ENCODE measurements around the gene PLA2G1B.

PLA2G1B gene

GRCh38 chr12:120290609-120291305, 36.8 kb downstream of the PLA2G1B start:
- H3K4me3 ChIP-seq (ENCODE audit: low read depth in 1 of 2, low read length in 2 of 2), result peak overlapping the region in 1 of 2 experiments; percentile 42; a peak in 2 of 4 replicates
- peak overlapping the region; percentile 27 for H3K27ac ChIP-seq (ENCODE audit: low read length)
- DNase-seq (no peak), ATAC-seq (ENCODE audit: insufficient read depth, low read depth) (no peak)
- H4K20me1 ChIP-seq (ENCODE audit: insufficient read depth, low read length), result no peaks in the 10 kb centered on the region
- H3K36me3 ChIP-seq (ENCODE audit: insufficient read depth, low read length), result no peaks in the 10 kb centered on the region
- TF ChIP-seq EZH2 (IDR thresholded peaks at IDR 0.05; ENCODE audit: borderline replicate concordance, low read depth, low read length, severe bottlenecking), result no peak
- peak overlapping the region; percentile 58 for H3K4me2 ChIP-seq (ENCODE audit: insufficient read depth, low read length)
- H3K4me1 ChIP-seq (ENCODE audit: insufficient read depth, low read length), result peaks cover 33% of the 10 kb centered on the region
- H3K9me3 ChIP-seq (ENCODE audit: insufficient read depth, low read length, severe bottlenecking), result no peaks in the 10 kb centered on the region
- H3K9ac ChIP-seq (ENCODE audit: low read depth, low read length), result peak overlapping the region; percentile 28
- no peaks in the 10 kb centered on the region for H3K27me3 ChIP-seq (ENCODE audit: insufficient read depth, low read length, poor library complexity)
- H3K79me2 ChIP-seq (ENCODE audit: insufficient read depth, low read length), result no peaks in the 10 kb centered on the region
- H2AFZ ChIP-seq (ENCODE audit: low read depth, low read length), result peak overlapping the region; percentile 70

- Histone ChIP-seq H3K9ac (ENCODE audit: low read depth, low read length) (no peak overlapping the region), H3K27ac (ENCODE audit: low read length) (no peak overlapping the region), H3K27me3 (ENCODE audit: insufficient read depth, low read length, poor library complexity) (no peaks in the 10 kb centered on the region), H3K4me1 (ENCODE audit: insufficient read depth, low read length) (peaks cover 21% of the 10 kb centered on the region), H2AFZ (ENCODE audit: low read depth, low read length) (no peak overlapping the region), H4K20me1 (ENCODE audit: insufficient read depth, low read length) (no peaks in the 10 kb centered on the region), H3K4me2 (ENCODE audit: insufficient read depth, low read length) (no peak overlapping the region), H3K79me2 (ENCODE audit: insufficient read depth, low read length) (no peaks in the 10 kb centered on the region), H3K36me3 (ENCODE audit: insufficient read depth, low read length) (no peaks in the 10 kb centered on the region), H3K9me3 (ENCODE audit: insufficient read depth, low read length, severe bottlenecking) (no peaks in the 10 kb centered on the region), H3K4me3 (ENCODE audit: low read depth in 1 of 2, low read length in 2 of 2) (no peak overlapping the region)
- TF ChIP-seq EZH2 (IDR thresholded peaks at IDR 0.05; ENCODE audit: borderline replicate concordance, low read depth, low read length, severe bottlenecking), result no peak
- TF ChIP-seq CTCF (IDR thresholded peaks at IDR 0.05; ENCODE audit: borderline replicate concordance, extremely low read depth, low read length, poor library complexity, severe bottlenecking), result no peak
- ATAC-seq (ENCODE audit: insufficient read depth, low read depth) (no peak), DNase-seq (no peak)
These were observed 40.1 kb downstream of the PLA2G1B start for GRCh38 chr12:120287491-120287890.

GRCh38 chr12:120286768-120287490, 40.6 kb downstream of the PLA2G1B start:
- Histone ChIP-seq H3K36me3 (ENCODE audit: insufficient read depth, low read length) (no peaks in the 10 kb centered on the region), H4K20me1 (ENCODE audit: insufficient read depth, low read length) (no peaks in the 10 kb centered on the region), H3K27ac (ENCODE audit: low read length) (no peak overlapping the region), H3K9ac (ENCODE audit: low read depth, low read length) (no peak overlapping the region), H3K4me1 (ENCODE audit: insufficient read depth, low read length) (peaks cover 18% of the 10 kb centered on the region), H3K4me3 (ENCODE audit: low read depth in 1 of 2, low read length in 2 of 2) (no peak overlapping the region), H3K4me2 (ENCODE audit: insufficient read depth, low read length) (no peak overlapping the region), H3K9me3 (ENCODE audit: insufficient read depth, low read length, severe bottlenecking) (no peaks in the 10 kb centered on the region), H3K27me3 (ENCODE audit: insufficient read depth, low read length, poor library complexity) (no peaks in the 10 kb centered on the region), H2AFZ (ENCODE audit: low read depth, low read length) (no peak overlapping the region), H3K79me2 (ENCODE audit: insufficient read depth, low read length) (no peaks in the 10 kb centered on the region)
- TF ChIP-seq CTCF (IDR thresholded peaks at IDR 0.05; ENCODE audit: borderline replicate concordance, extremely low read depth, low read length, poor library complexity, severe bottlenecking), result no peak
- TF ChIP-seq EZH2 (IDR thresholded peaks at IDR 0.05; ENCODE audit: borderline replicate concordance, low read depth, low read length, severe bottlenecking), result no peak
- DNase-seq (no peak), ATAC-seq (ENCODE audit: insufficient read depth, low read depth) (no peak)

- Histone ChIP-seq H3K79me2 (ENCODE audit: insufficient read depth, low read length) (no peaks in the 10 kb centered on the region), H3K9me3 (ENCODE audit: insufficient read depth, low read length, severe bottlenecking) (no peaks in the 10 kb centered on the region), H3K27ac (ENCODE audit: low read length) (no peak overlapping the region), H3K4me2 (ENCODE audit: insufficient read depth, low read length) (no peak overlapping the region), H4K20me1 (ENCODE audit: insufficient read depth, low read length) (no peaks in the 10 kb centered on the region), H3K4me1 (ENCODE audit: insufficient read depth, low read length) (no peaks in the 10 kb centered on the region), H3K36me3 (ENCODE audit: insufficient read depth, low read length) (no peaks in the 10 kb centered on the region), H3K9ac (ENCODE audit: low read depth, low read length) (no peak overlapping the region), H2AFZ (ENCODE audit: low read depth, low read length) (no peak overlapping the region), H3K4me3 (ENCODE audit: low read depth in 1 of 2, low read length in 2 of 2) (no peak overlapping the region), H3K27me3 (ENCODE audit: insufficient read depth, low read length, poor library complexity) (no peaks in the 10 kb centered on the region)
- TF ChIP-seq EZH2 (IDR thresholded peaks at IDR 0.05; ENCODE audit: borderline replicate concordance, low read depth, low read length, severe bottlenecking), result no peak
- TF ChIP-seq CTCF (IDR thresholded peaks at IDR 0.05; ENCODE audit: borderline replicate concordance, extremely low read depth, low read length, poor library complexity, severe bottlenecking), result no peak
- no peak for DNase-seq
- no peak for ATAC-seq (ENCODE audit: insufficient read depth, low read depth)
These were observed 43.2 kb downstream of the PLA2G1B start for GRCh38 chr12:120284381-120284780.
